H54 (cell line): ENCODE results near the gene ARL2BP.

Experiments used
- DNase-seq: peaks from one replicate; pipeline ENCODE4 v3.0.0; 2011; ENCODE audit warnings: low spot score, mixed read lengths; ENCODE audit not compliant: insufficient read length
- FAIRE-seq: peaks from 3 replicates; lab custom pipeline; 2011; peaks lifted over from hg19 to GRCh38; lab: Jason Lieb, UNC
- POLR2A ChIP-seq: IDR thresholded peaks from 2 replicates; pipeline ENCODE4 v1.6.1; 2011; ENCODE audit warnings: low read depth, mild to moderate bottlenecking, low read length

The ARL2BP gene

GRCh38 chr16:57245472-57246113 is 534 bp downstream of the ARL2BP start:
- FAIRE-seq (no peak), DNase-seq (no peak)
- no peak for TF ChIP-seq POLR2A

- no peak for TF ChIP-seq POLR2A
- no peak for DNase-seq
- FAIRE-seq = no peak
Observed at GRCh38 chr16:57251352-57251751, 6.3 kb downstream of the ARL2BP start.

DNA sequence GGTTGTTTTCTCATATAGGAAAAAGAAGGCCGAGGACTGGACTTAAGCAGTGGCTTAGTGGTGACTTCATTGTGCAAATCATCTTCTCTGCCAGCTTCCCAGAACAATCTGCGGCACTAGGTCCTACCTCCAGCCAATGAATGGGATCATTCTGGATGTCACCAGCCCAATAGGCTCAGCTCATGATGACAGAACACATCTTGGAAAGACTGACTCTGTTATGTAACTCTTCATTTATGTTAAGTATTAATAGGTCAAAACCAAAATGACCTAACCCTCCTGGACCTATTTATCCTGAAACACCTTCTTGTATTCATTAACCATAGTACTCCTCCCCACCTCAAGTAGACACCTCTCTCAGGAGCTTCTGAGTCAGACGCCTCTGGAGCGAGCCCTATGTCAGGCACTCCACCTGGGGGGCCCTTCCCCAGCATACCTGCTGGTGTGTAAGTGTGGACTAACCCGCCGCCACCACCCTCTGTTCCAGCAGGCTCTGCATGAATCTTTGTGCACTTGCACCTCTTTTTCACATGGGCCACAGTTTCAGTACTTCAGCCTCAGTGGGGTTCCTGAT is 7.2 kb downstream of the ARL2BP start:
- no peak for FAIRE-seq
- no peak for TF ChIP-seq POLR2A
- no peak for DNase-seq

- no peak for DNase-seq
- TF ChIP-seq POLR2A = no peak
- FAIRE-seq = no peak
Observed at GRCh38 chr16:57253466-57253865, 8.4 kb downstream of the ARL2BP start.

GRCh38 chr16:57255686-57256415 is 10.8 kb downstream of the ARL2BP start:
- FAIRE-seq (no peak), DNase-seq (no peak)
- no peak for TF ChIP-seq POLR2A

DNA sequence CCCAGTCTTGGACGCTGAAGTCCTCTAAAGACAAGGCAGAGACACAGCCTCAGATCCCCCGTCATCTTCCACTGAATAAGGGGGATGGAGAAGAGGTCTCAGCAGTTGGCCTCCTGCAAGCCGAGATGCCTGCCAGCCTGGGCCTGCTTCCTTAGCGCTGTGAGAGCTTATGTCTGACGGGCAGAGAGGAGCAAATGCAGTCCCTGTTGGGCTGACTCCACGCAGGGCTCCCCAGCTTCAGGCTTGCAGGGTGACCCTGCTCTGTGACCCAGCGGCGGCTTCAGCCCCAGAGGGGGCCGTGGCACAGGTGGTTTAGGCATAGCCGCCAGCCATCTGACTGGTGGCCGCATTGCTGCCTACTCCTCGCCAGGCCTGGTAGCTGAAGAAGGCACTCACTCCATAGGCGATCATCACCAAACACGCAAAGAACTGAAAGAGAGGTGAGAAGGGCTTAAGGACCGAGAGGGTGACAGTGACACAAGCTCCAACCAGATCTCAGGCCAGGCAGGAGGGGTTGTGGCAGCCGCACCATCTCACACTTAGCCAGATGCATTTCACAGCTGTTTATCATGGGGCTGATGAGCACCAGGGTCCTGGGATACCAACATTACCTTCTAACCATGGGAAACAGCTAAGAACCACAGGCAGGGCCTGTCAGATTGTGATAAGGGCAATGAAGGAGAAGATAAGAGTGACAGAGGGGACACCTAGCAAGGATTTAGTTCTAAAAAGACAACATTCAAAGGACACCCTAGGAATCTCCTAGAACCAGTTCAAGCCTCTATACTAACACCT is 11.7 kb downstream of the ARL2BP start:
- no peak for TF ChIP-seq POLR2A
- DNase-seq = no peak
- FAIRE-seq = no peak

DNA sequence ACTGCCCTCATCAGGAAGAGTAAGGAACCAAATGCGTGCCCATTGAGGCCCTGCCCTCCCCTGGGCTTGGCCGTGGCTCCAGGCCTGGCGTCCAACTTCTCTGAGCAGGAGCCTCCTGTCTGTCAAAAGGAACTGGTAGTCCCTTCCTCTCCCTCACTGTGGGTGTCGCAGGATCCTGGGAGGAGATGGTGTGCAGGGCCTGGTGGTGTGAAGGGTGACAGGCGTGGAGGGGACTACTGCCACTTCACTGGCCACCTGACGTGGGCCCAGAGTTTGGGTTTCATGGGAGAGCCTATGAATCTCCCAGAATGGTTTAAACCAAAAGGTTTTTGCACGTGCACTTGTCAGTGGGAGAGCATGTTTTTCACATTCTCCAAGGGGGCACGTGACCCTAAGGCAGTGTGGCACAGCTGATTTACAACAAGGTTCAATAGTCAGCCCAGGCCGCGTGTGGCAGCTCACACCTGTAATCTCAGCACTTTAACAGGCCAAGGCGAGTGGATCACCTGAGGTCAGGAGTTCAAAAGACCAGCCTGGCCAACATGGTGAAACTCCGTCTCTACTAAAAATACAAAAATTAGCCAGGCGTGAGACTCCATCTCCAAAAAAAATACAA is 12.5 kb downstream of the ARL2BP start:
- FAIRE-seq (no peak), DNase-seq (no peak)
- no peak for TF ChIP-seq POLR2A

GRCh38 chr16:57258226-57258909 is 13.3 kb downstream of the ARL2BP start:
- DNase-seq (no peak), FAIRE-seq (no peak)
- TF ChIP-seq POLR2A = no peak

DNA sequence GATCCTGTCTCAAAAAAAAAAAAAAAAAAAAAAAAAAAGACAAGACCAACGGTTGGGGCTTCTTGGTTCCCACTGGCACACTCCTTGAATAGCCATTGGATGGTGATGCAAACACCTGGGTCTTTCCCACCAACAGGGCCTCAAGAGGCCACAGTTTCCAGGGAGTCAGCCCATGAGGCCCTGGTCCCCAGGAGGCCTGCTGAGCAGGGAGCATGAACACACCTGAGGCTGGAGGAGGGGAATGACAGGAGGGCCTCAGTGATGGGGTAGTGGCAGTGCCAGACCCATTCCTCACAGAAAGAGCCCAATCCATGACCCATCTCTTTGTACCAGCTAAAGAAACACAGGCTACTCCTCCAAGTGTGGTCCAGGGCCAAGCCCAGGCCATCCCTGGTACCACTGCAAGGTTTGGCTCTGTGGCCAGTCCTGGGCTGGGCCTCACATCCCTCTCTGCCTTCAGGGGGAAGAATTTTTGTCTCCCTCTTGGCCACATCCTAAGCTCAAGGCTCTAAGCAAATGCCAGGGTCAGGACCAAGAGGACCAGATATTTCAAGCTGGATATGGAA is 13.9 kb downstream of the ARL2BP start:
- FAIRE-seq (no peak), DNase-seq (no peak)
- no peak for TF ChIP-seq POLR2A

DNA sequence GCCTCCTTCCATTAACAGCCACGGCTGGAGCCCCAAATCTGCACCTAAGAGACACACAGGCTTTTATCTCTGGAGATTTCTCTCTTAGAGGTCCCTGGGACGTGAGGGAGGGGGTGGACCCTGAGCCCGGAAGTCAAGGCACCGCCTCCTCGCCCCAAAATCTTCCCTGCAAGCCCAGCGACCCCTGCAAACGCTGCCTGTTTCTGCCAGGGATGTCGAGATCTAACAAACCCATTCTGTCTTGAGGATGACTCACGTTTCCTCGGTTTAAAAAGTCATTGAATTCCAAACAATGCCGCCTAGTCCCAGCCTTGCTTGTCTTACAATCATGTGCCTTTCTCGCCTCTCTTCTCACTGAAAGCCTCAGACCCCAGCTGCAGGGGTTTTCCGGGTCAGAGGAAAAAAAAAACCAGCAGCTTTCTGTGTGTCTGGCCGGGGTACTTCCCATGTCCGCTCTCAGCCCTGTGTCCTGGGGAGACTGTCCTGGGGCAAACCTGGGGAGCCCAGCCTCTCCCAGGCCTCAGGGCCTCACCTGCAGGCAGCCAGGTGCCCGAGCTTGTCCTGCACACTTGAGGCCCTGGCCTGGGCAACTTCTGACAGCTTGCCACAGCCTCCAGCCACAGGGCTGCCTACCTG is 15.4 kb downstream of the ARL2BP start:
- TF ChIP-seq POLR2A = no peak
- DNase-seq (peak; percentile 63), FAIRE-seq (no peak)

DNA sequence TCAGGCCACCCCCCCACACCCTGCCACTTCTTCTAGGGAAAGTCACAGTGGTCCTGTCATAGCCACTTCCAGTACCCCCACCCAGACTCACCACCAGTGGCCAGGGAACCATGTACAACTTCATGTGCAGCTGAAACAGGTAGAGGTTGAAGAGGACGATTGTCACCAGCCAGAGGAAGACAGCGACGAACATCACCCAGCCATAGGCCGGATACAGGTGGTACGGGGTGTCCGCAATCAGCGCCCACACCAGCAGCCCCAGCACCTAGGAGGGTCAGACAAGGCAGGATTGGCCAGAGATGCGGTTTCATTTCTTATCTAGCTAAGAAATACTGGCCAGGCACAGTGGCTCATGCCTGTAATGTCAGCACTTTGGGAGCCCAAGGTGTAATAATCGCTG is 16.7 kb downstream of the ARL2BP start:
- FAIRE-seq = no peak

DNA sequence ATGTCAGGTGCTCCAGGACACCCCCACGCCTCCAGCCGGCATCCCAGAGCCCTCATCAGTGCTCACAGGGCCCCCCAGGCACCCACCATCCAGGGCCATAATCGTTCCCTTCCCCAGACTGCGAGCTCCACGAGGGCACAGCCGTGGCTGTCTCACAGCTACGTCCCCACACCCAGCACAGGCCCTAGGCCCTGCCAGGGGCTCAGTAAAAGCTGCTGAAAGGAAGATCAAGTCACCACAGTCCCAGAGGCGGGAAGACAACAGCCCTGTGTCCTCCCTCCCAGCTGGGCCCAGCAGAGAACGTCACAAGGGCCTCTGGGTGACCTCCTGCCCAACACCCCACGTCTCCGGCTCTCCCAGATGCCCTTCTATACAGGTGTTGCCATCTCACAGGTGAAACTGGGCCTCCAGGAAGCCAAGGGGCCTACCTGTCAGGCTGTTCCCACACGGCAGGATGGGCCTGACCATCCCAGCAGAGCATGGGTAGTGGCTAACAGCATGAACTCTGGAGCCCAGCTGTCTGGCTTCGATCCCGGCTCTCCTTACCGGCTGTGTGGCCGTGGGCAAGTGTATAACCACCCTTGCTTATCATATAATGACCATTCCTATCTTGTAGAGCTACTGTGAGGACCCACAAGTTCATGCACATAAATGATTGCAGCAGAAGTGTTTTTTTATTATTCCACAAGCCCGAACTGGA is 17.9 kb downstream of the ARL2BP start:
- DNase-seq (no peak), FAIRE-seq (no peak)
- no peak for TF ChIP-seq POLR2A

More for the DNA sequence above, 16.7 kb downstream of the ARL2BP start:
- no peak for DNase-seq
- no peak for TF ChIP-seq POLR2A
